ENCODE results near the gene MS4A13.
"Not testable (repeated sequence)": the region's sequence is repeated elsewhere in the genome, so short reads cannot be mapped to it uniquely, and the experiment has no call there.

MS4A13 gene

GRCh38 chr11:60532383-60532782, 17.2 kb downstream of the MS4A13 start:
- DNase-seq: not testable (repeated sequence)

GRCh38 chr11:60538627-60539026, 23.4 kb downstream of the MS4A13 start:
- DNase-seq: not testable (repeated sequence)

- DNase-seq: no peak
Measured at GRCh38 chr11:60544077-60544476, 28.9 kb downstream of the MS4A13 start.

- no peak for DNase-seq
Measured at GRCh38 chr11:60561254-60561653, 46.1 kb downstream of the MS4A13 start.

- DNase-seq: no peak
Measured at GRCh38 chr11:60563553-60564235, 48.5 kb downstream of the MS4A13 start.

GRCh38 chr11:60566776-60567175, 51.6 kb downstream of the MS4A13 start:
- peak; percentile 64 for DNase-seq

- DNase-seq: no peak
Measured at GRCh38 chr11:60570970-60571369, 55.8 kb downstream of the MS4A13 start.

- DNase-seq: peak; percentile 8
Measured at GRCh38 chr11:60589611-60590010, 74.4 kb downstream of the MS4A13 start.

Data from hematopoietic multipotent progenitor cell treated with erythropoietin and hydrocortisone succinate and interleukin-3 and kit ligand, for 6 days (in vitro differentiated cells).